Hepatocyte (in vitro differentiated cells): ENCODE results near the gene BOD1. TPM values are rescaled to one million over a fixed set of nuclear protein-coding genes. Genes with fewer than 3 reads are reported as not detected.

ENCODE experiments used
- DNase-seq: peaks from one replicate; pipeline ENCODE4 v3.0.0-alpha.2; 2016; ENCODE audit warnings: low spot score
- H2AFZ ChIP-seq: fragments of 200-600 bp; sonication (generic); 2 replicates; pipeline ENCODE4 v1.6.0; 2016; ENCODE audit warnings: antibody characterized with exemption, mild to moderate bottlenecking
- H3K27ac ChIP-seq: fragments of 200-600 bp; sonication (generic); 2 replicates; pipeline ENCODE4 v1.5.1; 2016; ENCODE audit warnings: mild to moderate bottlenecking
- H3K27me3 ChIP-seq: fragments of 200-600 bp; sonication (generic); 2 replicates; pipeline ENCODE4 v1.6.1; 2016
- H3K36me3 ChIP-seq: fragments of 200-600 bp; sonication (generic); replicated peaks from 2 replicates; pipeline ENCODE4 v1.5.1; 2016; ENCODE audit warnings: low read depth; ENCODE audit not compliant: insufficient read depth
- H3K4me1 ChIP-seq: fragments of 200-600 bp; sonication (generic); 2 replicates; pipeline ENCODE4 v1.5.1; 2016; ENCODE audit warnings: mild to moderate bottlenecking, moderate library complexity; ENCODE audit not compliant: insufficient read depth
- H3K4me2 ChIP-seq: fragments of 200-600 bp; sonication (generic); 2 replicates; pipeline ENCODE4 v1.6.0; 2016
- H3K4me3 ChIP-seq: fragments of 200-600 bp; sonication (generic); 2 replicates; pipeline ENCODE4 v1.5.1; 2016; ENCODE audit warnings: mild to moderate bottlenecking
- H3K79me2 ChIP-seq: fragments of 200-600 bp; sonication (generic); 2 replicates; pipeline ENCODE4 v1.6.0; 2017; ENCODE audit warnings: mild to moderate bottlenecking
- H3K9me2 ChIP-seq: fragments of 200-600 bp; sonication (generic); replicated peaks from 2 replicates; pipeline ENCODE4 v1.6.0; 2017; ENCODE audit warnings: mild to moderate bottlenecking; ENCODE audit not compliant: insufficient read depth
- H3K9me3 ChIP-seq: fragments of 200-600 bp; sonication (generic); 2 replicates; pipeline ENCODE4 v1.5.1; 2016; ENCODE audit warnings: low read depth, mild to moderate bottlenecking
- H4K20me1 ChIP-seq: fragments of 200-600 bp; sonication (generic); 2 replicates; pipeline ENCODE4 v1.6.0; 2016; ENCODE audit warnings: mild to moderate bottlenecking; ENCODE audit not compliant: insufficient read depth, poor library complexity, severe bottlenecking
- CTCF ChIP-seq: fragments of 200-600 bp; sonication (generic); IDR thresholded peaks from 2 replicates; pipeline ENCODE4 v1.5.1; 2016; ENCODE audit warnings: antibody characterized with exemption, mild to moderate bottlenecking; ENCODE audit not compliant: poor library complexity
- EZH2 ChIP-seq: fragments of 200-600 bp; sonication (generic); IDR thresholded peaks from 2 replicates; pipeline ENCODE4 v1.6.1; 2016; ENCODE audit warnings: antibody characterized with exemption, mild to moderate bottlenecking, borderline replicate concordance
- EZH2phosphoT487 ChIP-seq: fragments of 200-600 bp; sonication (generic); IDR thresholded peaks from one replicate; pipeline ENCODE4 v1.6.1; 2018; ENCODE audit warnings: antibody characterized with exemption, mild to moderate bottlenecking, low read depth, moderate library complexity; ENCODE audit not compliant: unreplicated experiment, severe bottlenecking
- WGBS: methylation state at CpG from one replicate; pipeline ENCODE4 v1.1.6; 2016; ENCODE audit warnings: low lambda C conversion rate; ENCODE audit errors: missing lambda C conversion rate; 5-methylcytosine and 5-hydroxymethylcytosine counted together
- polyA plus RNA-seq: library from polyadenylated mRNA; unstranded; fragments of >200 nt; fragmentation: Nextera tagmentation; extraction: Ambion mirVana; gene quantifications from 2 replicates; pipeline ENCODE4 v1.2.1, GENCODE V29; 2016
- total RNA-seq: library from RNA; depleted of rRNA; stranded (reverse); fragments of >200 nt; gene quantifications from 2 replicates; pipeline ENCODE4 v1.2.3, GENCODE V29; 2014

Gene BOD1
- total and polyA plus RNA-seq, 2 experiments from 2014 or later = 68.9 to 76.3 TPM

- Histone ChIP-seq H3K9me2 (no peaks in the 10 kb centered on the region), H2AFZ (no peak overlapping the region), H3K79me2 (no peaks in the 10 kb centered on the region), H3K4me1 (no peaks in the 10 kb centered on the region), H3K36me3 (no peaks in the 10 kb centered on the region), H3K9me3 (no peaks in the 10 kb centered on the region), H3K27ac (no peak overlapping the region), H3K4me2 (no peak overlapping the region), H4K20me1 (no peaks in the 10 kb centered on the region), H3K27me3 (no peaks in the 10 kb centered on the region), H3K4me3 (no peak overlapping the region)
- TF ChIP-seq EZH2 = no peak
- no peak for TF ChIP-seq EZH2phosphoT487
- TF ChIP-seq CTCF = no peak
- DNase-seq = no peak
- 85% methylated on average over 12 of the region's 12 CpGs for WGBS
Observed at GRCh38 chr5:173662581-173663351, 46.3 kb upstream of the BOD1 start.

GRCh38 chr5:173660481-173661280 is 44.2 kb upstream of the BOD1 start:
- Histone ChIP-seq H4K20me1 (no peaks in the 10 kb centered on the region), H3K36me3 (no peaks in the 10 kb centered on the region), H3K9me3 (no peaks in the 10 kb centered on the region), H3K27ac (no peak overlapping the region), H3K79me2 (no peaks in the 10 kb centered on the region), H3K4me1 (no peaks in the 10 kb centered on the region), H3K4me3 (no peak overlapping the region), H3K27me3 (no peaks in the 10 kb centered on the region), H3K4me2 (no peak overlapping the region), H3K9me2 (no peaks in the 10 kb centered on the region), H2AFZ (no peak overlapping the region)
- no peak for DNase-seq
- no peak for TF ChIP-seq EZH2
- no peak for TF ChIP-seq CTCF
- TF ChIP-seq EZH2phosphoT487 = no peak
- WGBS = 90% methylated on average over 14 of the region's 14 CpGs

GRCh38 chr5:173659423-173659822 is 43.0 kb upstream of the BOD1 start:
- Histone ChIP-seq H3K27ac (no peak overlapping the region), H3K79me2 (no peaks in the 10 kb centered on the region), H3K9me2 (no peaks in the 10 kb centered on the region), H3K4me2 (no peak overlapping the region), H4K20me1 (no peaks in the 10 kb centered on the region), H3K4me3 (no peak overlapping the region), H2AFZ (no peak overlapping the region), H3K9me3 (no peaks in the 10 kb centered on the region), H3K36me3 (no peaks in the 10 kb centered on the region), H3K4me1 (no peaks in the 10 kb centered on the region), H3K27me3 (no peaks in the 10 kb centered on the region)
- 93% methylated on average over 6 of the region's 6 CpGs for WGBS
- TF ChIP-seq CTCF (no peak), EZH2phosphoT487 (no peak), EZH2 (no peak)
- DNase-seq = no peak
